Measurements from ENCODE around the gene AP1G2.

Gene AP1G2

DNA sequence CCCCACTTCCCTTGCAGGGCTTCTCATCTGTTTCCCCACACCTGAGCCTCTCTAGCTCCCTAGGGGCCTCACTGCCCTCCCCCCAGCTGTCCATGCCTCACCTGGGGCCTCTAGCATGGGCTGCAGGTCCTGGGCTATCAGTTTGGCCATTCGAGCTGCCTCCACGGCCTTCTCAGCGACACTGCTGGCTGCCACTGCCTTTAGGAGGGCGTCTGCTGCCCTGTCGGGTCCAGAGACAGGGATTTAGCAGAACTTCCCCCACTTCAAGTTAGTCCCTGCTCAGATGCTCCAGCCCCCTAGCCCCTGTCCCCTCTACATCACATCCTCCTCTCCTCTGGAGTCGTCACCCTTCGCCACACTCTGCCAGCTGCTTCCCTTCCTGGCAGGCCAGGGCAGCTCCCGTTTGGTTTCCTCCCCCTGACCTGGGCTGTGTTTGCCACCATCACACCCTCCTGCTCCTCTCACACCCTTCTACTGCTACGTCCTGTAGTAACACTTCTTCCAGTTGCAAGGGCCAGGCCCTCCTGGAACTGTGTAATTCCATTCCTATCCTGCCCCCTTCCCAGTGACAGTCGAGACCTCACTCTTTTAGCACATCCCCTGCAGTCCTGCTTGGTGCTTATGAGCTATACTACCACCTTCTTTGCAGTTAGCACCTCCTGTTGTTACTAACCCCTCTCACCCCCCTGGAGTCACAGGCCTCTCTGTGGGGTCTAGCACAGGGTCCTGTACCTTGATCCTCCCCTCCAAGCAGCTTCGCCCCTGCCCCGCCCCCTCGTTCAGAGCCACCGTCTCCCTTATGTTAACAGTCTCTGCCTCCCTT lies 4.3 kb upstream of the AP1G2 start:
- Mint-ChIP-seq H3K4me1 (peaks cover 62% of the 10 kb centered on the region), H3K9me3 (no peaks in the 10 kb centered on the region), H3K36me3 (ENCODE audit: low read depth) (peaks cover 10% of the 10 kb centered on the region), H3K27ac (peak overlapping the region; percentile 23), H3K4me3 (no peak overlapping the region), H3K27me3 (ENCODE audit: low read depth, poor library complexity) (peaks cover 38% of the 10 kb centered on the region)
- no peak for TF ChIP-seq CTCF (IDR thresholded peaks at IDR 0.05)
- no peak for DNase-seq

DNA sequence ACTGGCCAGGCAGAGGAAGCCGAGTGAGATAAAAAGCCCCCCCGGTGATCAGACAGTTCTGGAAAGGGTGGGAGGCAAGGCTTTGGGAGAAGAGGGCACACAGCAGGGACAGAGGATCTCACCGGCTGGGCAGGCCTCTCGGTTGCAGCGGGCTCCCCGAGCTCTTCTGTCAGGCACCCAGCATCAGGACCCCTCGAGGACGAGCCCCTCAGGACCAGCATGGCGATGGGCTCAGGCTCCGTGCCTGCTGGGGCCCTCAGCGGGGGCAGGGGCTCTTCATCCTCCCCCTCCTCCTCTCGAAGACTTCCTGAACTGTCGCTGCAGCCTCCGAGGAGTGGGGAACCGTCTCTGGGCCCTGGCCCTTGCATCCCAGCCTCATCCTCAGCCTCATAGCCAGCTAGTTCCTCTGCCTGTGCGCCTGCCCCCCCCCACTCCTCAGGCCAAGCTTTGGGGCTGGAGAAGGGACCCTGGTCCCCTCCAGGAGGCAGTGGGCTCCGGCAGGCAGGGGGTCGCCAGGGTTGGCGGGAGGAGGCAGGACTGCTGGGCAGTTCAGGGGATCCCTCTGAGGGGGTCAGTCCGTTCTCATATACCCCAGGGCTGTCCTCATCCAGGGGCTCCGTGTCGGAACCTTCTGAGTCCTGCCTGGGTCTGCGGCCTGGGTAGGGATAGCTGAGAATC lies 3.4 kb upstream of the AP1G2 start:
- peaks cover 62% of the 10 kb centered on the region for H3K4me1 Mint-ChIP-seq
- no peaks in the 10 kb centered on the region for H3K9me3 Mint-ChIP-seq
- peaks cover 29% of the 10 kb centered on the region for H3K27me3 Mint-ChIP-seq (ENCODE audit: low read depth, poor library complexity)

GRCh38 chr14:23569443-23570151 lies 2.0 kb upstream of the AP1G2 start:
- TF ChIP-seq CTCF (IDR thresholded peaks at IDR 0.05), result no peak
- no peak overlapping the region for H3K4me3 Mint-ChIP-seq
- peaks cover 18% of the 10 kb centered on the region for H3K27me3 Mint-ChIP-seq (ENCODE audit: low read depth, poor library complexity)
- peaks cover under 1% of the 10 kb centered on the region for H3K36me3 Mint-ChIP-seq (ENCODE audit: low read depth)
- H3K9me3 Mint-ChIP-seq, result no peaks in the 10 kb centered on the region
- H3K27ac Mint-ChIP-seq, result no peak overlapping the region
- H3K4me1 Mint-ChIP-seq, result peaks cover 62% of the 10 kb centered on the region
- DNase-seq, result no peak

More for the DNA sequence above, 3.4 kb upstream of the AP1G2 start:
- DNase-seq, result no peak
- no peak for TF ChIP-seq CTCF (IDR thresholded peaks at IDR 0.05)
- Mint-ChIP-seq H3K36me3 (ENCODE audit: low read depth) (peaks cover 10% of the 10 kb centered on the region), H3K4me3 (no peak overlapping the region), H3K27ac (no peak overlapping the region)

DNA sequence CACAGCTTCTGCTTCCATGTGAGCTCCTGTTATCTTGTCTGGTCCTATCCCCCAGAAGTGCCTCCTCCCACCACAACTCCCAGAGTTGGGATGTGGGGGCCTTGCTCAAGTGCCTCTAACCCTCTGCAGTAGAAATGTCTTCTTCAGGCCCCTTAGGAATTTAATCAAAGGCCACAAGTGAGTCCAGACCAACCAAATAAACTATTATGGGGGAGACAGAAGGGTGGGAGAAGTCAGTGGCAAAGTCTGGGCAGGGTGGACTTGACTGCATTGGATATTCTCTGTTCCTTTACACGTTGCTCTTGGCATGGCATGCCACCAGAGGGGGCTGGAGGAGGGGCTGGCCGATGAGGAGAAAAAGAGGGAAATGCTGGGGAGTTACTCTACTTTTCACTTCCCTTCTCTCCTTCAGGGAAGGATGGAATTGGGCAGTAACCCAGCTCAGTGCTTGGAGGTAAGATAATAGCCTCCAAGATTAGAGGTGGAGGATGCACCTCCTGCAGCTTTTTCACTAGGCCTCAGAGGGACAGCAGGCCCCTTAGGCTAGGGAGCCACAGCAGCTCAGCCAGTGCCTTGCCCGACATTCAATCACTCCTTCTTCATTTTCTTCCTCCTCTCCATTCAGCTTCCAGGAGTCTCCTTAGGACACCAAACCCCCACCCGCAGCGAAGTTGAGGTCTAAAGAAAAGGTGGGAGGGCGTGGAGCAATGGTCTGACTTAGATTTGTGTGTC lies 1.2 kb upstream of the AP1G2 start:
- Mint-ChIP-seq H3K4me1 (peaks cover 60% of the 10 kb centered on the region), H3K36me3 (ENCODE audit: low read depth) (peaks cover 6% of the 10 kb centered on the region), H3K27ac (peak overlapping the region; percentile 41), H3K4me3 (peak overlapping the region; percentile 98), H3K27me3 (ENCODE audit: low read depth, poor library complexity) (peaks cover 10% of the 10 kb centered on the region), H3K9me3 (no peaks in the 10 kb centered on the region)
- peak; percentile 56 for DNase-seq
- TF ChIP-seq CTCF (IDR thresholded peaks at IDR 0.05), result peak; percentile 40

DNA sequence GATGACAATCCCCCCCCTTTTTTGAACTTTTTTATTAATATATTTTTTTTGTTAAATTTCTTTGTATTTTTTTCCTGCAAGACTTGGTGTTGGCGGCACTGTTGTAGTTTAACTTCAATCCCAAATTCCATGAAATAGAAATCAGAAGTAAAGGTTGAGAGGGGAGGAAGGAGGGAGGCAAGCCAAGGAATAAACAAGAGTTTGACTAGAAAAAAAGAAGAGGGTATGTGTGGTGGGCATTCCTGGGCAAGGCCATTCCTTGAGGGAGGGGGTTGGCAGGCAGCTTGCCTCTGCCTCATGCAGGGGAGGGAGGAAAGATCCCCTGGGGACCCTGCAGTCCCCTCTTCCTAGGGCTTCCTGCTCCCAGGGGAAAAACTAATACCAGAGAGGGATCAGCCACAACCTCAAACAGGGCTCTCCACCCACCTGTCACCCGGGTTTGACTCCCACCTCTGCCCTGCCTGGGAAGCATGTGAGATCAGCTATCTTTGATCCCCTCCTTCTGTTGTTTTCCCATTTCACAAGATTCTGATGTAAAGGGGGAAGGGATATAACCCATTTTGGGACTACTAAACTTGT lies 519 bp upstream of the AP1G2 start:
- no peak for TF ChIP-seq CTCF (IDR thresholded peaks at IDR 0.05)
- Mint-ChIP-seq H3K36me3 (ENCODE audit: low read depth) (peaks cover 7% of the 10 kb centered on the region), H3K4me1 (peaks cover 56% of the 10 kb centered on the region), H3K4me3 (peak overlapping the region; percentile 98), H3K9me3 (no peaks in the 10 kb centered on the region), H3K27me3 (ENCODE audit: low read depth, poor library complexity) (peaks cover 3% of the 10 kb centered on the region), H3K27ac (peak overlapping the region; percentile 41)
- DNase-seq, result no peak

Data from nephron progenitor cell (in vitro differentiated cells).